ENCODE results near the gene KRT71.

KRT71 gene

GRCh38 chr12:52539083-52539820 is 13.7 kb downstream of the KRT71 start:
- DNase-seq (ENCODE audit: low read depth in 2 of 2): no peak

- DNase-seq (ENCODE audit: low read depth in 2 of 2): no peak
Observed at GRCh38 chr12:52537101-52537500, 15.8 kb downstream of the KRT71 start.

GRCh38 chr12:52535574-52535973 is 17.4 kb downstream of the KRT71 start:
- no peak for DNase-seq (ENCODE audit: low read depth in 2 of 2)

GRCh38 chr12:52534482-52534881 is 18.5 kb downstream of the KRT71 start:
- no peak for DNase-seq (ENCODE audit: low read depth in 2 of 2)

- no peak for DNase-seq (ENCODE audit: low read depth in 2 of 2)
Observed at GRCh38 chr12:52533686-52534470, 19.1 kb downstream of the KRT71 start.

GRCh38 chr12:52532636-52533035 is 20.3 kb downstream of the KRT71 start:
- no peak for DNase-seq (ENCODE audit: low read depth in 2 of 2)

- DNase-seq (ENCODE audit: low read depth in 2 of 2): no peak
Observed at GRCh38 chr12:52531566-52532300, 21.2 kb downstream of the KRT71 start.

GRCh38 chr12:52530905-52531304 is 22.0 kb downstream of the KRT71 start:
- no peak for DNase-seq (ENCODE audit: low read depth in 2 of 2)

- DNase-seq (ENCODE audit: low read depth in 2 of 2): no peak
Observed at GRCh38 chr12:52530366-52530765, 22.6 kb downstream of the KRT71 start.

GRCh38 chr12:52529846-52530245 is 23.1 kb downstream of the KRT71 start:
- DNase-seq (ENCODE audit: low read depth in 2 of 2): no peak

- no peak for DNase-seq (ENCODE audit: low read depth in 2 of 2)
Observed at GRCh38 chr12:52529417-52529816, 23.5 kb downstream of the KRT71 start.

- DNase-seq (ENCODE audit: low read depth in 2 of 2): no peak
Observed at GRCh38 chr12:52528641-52529143, 24.3 kb downstream of the KRT71 start.

GRCh38 chr12:52527121-52527800 is 25.7 kb downstream of the KRT71 start:
- no peak for DNase-seq (ENCODE audit: low read depth in 2 of 2)

GRCh38 chr12:52526511-52526951 is 26.4 kb downstream of the KRT71 start:
- no peak for DNase-seq (ENCODE audit: low read depth in 2 of 2)

GRCh38 chr12:52525661-52526499 is 27.1 kb downstream of the KRT71 start:
- DNase-seq (ENCODE audit: low read depth in 2 of 2): no peak

GRCh38 chr12:52524898-52525591 is 27.9 kb downstream of the KRT71 start:
- DNase-seq (ENCODE audit: low read depth in 2 of 2): no peak

GRCh38 chr12:52524241-52524897 is 28.6 kb downstream of the KRT71 start:
- DNase-seq (ENCODE audit: low read depth in 2 of 2): no peak

GRCh38 chr12:52523824-52524223 is 29.1 kb downstream of the KRT71 start:
- no peak for DNase-seq (ENCODE audit: low read depth in 2 of 2)

- DNase-seq (ENCODE audit: low read depth in 2 of 2): no peak
Observed at GRCh38 chr12:52522346-52523011, 30.5 kb downstream of the KRT71 start.

Measured in stimulated activated CD8-positive, alpha-beta memory T cell treated with anti-CD3 and anti-CD28 coated beads, Interleukin-2, amount 100 ng/mL, for 48 hours (primary cell).